ENCODE data around the gene THEMIS2. TPM values are rescaled to one million over a fixed set of nuclear protein-coding genes. Genes with fewer than 3 reads are reported as not detected.

The THEMIS2 gene
- total RNA-seq, 4 donors from 2014 or later = 9.6 to 36.4 (median 24.6) TPM

DNA sequence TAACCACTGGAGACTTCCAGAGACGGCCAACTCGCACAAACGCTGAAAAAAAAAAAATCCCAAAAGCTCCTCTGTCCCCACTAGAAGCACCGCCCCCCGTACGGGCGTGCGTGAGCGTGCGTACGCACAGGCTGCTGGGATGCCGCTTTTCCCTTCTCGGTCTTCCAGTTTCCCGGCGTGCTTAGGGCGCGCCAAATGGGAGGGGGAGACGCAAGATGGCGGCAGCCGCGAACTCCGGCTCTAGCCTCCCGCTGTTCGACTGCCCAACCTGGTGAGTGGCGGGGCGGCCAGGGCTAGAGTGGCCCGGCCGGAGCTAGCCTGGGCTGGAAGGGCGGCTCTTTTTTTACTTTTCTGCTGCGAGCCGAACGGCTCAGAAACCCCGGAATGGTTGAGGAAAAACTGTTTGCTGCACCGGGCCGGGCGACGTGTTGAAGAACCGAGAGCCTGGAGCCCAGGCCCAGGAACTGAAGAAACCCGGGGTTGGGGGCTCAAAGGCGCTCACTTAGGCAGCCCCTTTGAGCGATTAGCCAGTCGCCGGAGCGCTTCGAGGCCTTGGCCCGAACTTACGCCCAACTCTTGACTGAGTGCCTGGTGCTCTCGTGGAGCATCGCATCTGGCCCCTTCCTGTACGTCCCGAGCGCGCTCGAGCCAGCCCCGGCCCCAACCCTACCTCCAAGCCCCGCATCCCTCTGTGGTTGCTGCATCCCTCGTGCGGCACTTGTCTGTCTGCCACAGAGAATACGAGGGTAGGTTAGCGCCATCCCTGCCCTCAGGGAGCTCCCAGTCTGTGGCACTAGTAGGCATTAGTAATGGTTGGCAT, 41.5 kb upstream of the THEMIS2 start, which contains the start of gene PPP1R8:
Gene PPP1R8 (plus strand): TSS at position 162 of the 820 bp plus-strand sequence. CDS start 54 bp downstream, at position 216.
- intact Hi-C loops (cut with DNase I) = loop anchor here (10.0 kb wide), 2 partner anchors 106 to 156 kb away; partner anchors contain the start of genes FAM76A and IFI6

DNA sequence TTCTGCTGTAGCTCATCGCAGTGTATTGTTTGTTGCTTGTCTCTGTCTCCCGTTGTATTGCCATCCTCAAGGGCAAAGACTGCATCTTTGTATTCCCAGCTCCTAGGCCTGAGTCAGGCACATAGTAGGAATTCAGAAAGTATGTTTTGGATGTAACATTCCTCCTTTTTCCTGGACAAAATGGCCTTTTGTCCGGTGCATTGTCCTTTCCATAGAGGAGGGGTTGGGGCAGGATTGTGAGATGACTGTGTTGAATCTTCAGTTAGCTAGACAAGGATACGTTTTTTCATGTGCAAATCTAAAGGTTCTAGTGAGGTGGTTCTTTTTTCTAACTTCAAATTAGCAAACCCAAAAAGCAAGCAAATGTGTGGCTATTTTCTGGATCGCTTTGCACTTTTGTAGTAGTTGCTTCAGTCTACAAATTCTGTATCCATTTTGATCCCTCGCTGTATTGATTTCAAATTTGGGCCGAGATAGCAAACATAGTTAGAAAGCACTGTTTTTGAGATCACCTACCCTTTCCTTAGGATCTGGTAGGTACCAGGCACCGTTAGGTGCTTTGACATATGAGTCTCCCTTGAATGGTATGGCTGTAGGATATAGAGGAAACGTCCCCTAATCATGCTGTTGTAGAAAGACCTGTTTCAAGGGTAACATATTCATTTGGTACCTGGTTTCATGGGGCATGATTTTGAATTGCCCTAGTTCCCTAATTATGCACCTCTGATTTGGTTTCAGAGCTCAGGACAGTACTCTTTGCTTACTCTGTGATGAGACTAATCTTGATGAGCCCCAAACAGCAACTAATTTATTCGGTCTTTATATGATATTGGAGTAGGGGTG, 40.6 kb upstream of the THEMIS2 start:
- DNase-seq (ENCODE audit: extremely low spot score) = no peak
- intact Hi-C loops (cut with DNase I) = loop anchor here (10.0 kb wide), 2 partner anchors 107 to 157 kb away; partner anchors contain the start of genes FAM76A and IFI6
- TF ChIP-seq, protein P1, sequence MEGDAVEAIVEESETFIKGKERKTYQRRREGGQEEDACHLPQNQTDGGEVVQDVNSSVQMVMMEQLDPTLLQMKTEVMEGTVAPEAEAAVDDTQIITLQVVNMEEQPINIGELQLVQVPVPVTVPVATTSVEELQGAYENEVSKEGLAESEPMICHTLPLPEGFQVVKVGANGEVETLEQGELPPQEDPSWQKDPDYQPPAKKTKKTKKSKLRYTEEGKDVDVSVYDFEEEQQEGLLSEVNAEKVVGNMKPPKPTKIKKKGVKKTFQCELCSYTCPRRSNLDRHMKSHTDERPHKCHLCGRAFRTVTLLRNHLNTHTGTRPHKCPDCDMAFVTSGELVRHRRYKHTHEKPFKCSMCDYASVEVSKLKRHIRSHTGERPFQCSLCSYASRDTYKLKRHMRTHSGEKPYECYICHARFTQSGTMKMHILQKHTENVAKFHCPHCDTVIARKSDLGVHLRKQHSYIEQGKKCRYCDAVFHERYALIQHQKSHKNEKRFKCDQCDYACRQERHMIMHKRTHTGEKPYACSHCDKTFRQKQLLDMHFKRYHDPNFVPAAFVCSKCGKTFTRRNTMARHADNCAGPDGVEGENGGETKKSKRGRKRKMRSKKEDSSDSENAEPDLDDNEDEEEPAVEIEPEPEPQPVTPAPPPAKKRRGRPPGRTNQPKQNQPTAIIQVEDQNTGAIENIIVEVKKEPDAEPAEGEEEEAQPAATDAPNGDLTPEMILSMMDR (IDR thresholded peaks at IDR 0.05) = no peak
- TF ChIP-seq EP300 (IDR thresholded peaks at IDR 0.05) (no peak), POLR2A (IDR thresholded peaks at IDR 0.05; ENCODE audit: low read depth) (no peak), POLR2AphosphoS5 (IDR thresholded peaks at IDR 0.05) (no peak)
- H3K27me3 ChIP-seq = no peaks in the 10 kb centered on the region
- H3K4me1 ChIP-seq = peaks cover 15 to 38% (median 25%) of the 10 kb centered on the region in 4 donors
- peaks cover 0 to 30% (median 10%) of the 10 kb centered on the region in 4 donors for H3K36me3 ChIP-seq
- 51% methylated on average over 10 of the region's 10 CpGs for WGBS
- H3K27ac ChIP-seq (replicated peaks in 1 of 4) = peak overlapping the region in 2 of 4 donors; percentile 85 to 92
- no peaks in the 10 kb centered on the region for H3K9me3 ChIP-seq
- H3K4me3 ChIP-seq = peak overlapping the region; percentile 85 to 95 (median 90)

More for the DNA sequence above, 41.5 kb upstream of the THEMIS2 start, which contains the start of gene PPP1R8:
- WGBS = 0% methylated on average over 43 of the region's 60 CpGs
- peak; percentile 96 for DNase-seq (ENCODE audit: extremely low spot score)
- peak within 1 kb of the TSS; percentile 85 to 92 (median 92) for H3K27ac ChIP-seq (replicated peaks in 1 of 4)
- peaks cover 15 to 38% (median 25%) of the 10 kb centered on the region in 4 donors for H3K4me1 ChIP-seq
- no peaks in the 10 kb centered on the region for H3K9me3 ChIP-seq
- H3K36me3 ChIP-seq = peaks cover 0 to 30% (median 9%) of the 10 kb centered on the region in 4 donors
- H3K4me3 ChIP-seq = peak within 1 kb of the TSS; percentile 85 to 95 (median 90)
- TF ChIP-seq POLR2AphosphoS5 (IDR thresholded peaks at IDR 0.05) = peak; percentile 96 to 98
- TF ChIP-seq, protein P1 (IDR thresholded peaks at IDR 0.05) = no peak
- TF ChIP-seq POLR2A (IDR thresholded peaks at IDR 0.05; ENCODE audit: low read depth) = peak; percentile 62
- no peak for TF ChIP-seq EP300 (IDR thresholded peaks at IDR 0.05)
- H3K27me3 ChIP-seq = no peaks in the 10 kb centered on the region

DNA sequence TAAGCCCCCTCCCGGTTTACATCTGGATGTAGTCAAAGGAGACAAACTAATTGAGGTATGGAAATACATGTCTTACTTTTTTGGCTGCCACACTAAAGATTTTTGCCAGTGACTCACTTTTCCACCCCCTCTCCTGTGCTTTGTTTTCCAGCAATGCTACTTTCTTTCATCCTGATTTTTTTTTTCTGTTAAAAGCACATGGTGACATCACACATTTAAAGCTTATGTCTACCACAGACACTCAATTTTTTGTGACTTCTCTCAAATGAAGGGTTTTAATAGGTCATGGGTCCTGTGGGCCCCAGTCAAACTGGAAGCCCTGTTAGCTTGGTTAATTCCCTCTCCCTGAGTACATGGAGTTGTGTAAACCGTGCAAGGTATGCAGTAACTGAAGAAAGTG, 39.6 kb upstream of the THEMIS2 start:
- WGBS = 66% methylated on average over 2 of the region's 2 CpGs

DNA sequence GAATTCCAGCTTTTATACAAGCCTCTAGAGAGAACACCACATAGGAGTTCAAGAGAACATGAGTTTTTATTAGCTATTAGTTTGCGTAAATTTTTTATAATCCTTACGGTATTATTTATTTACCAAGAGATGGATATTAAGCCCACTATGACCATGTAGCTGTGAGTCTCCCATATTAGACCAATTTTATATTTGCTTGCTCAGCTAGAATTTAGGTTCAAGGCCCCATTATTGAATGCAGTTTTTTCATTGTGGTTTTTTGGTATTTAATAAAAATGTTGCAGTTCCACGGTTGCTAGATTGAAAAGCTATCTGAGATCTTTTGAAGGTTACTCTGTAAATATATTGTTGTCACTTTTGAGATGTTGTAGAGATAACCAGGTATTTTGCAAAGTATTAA, 38.9 kb upstream of the THEMIS2 start:
- no peak overlapping the region for H3K4me3 ChIP-seq
- no peak for DNase-seq (ENCODE audit: extremely low spot score)
- WGBS = 93% methylated on average over 3 of the region's 3 CpGs
- intact Hi-C loops (cut with DNase I) = loop anchor here (10.0 kb wide), 2 partner anchors 109 to 159 kb away; partner anchors contain the start of genes FAM76A and IFI6
- peaks cover 15 to 38% (median 25%) of the 10 kb centered on the region in 4 donors for H3K4me1 ChIP-seq
- no peaks in the 10 kb centered on the region for H3K9me3 ChIP-seq
- TF ChIP-seq EP300 (IDR thresholded peaks at IDR 0.05) (no peak), POLR2A (IDR thresholded peaks at IDR 0.05; ENCODE audit: low read depth) (no peak), POLR2AphosphoS5 (IDR thresholded peaks at IDR 0.05) (no peak)
- TF ChIP-seq, protein P1 (IDR thresholded peaks at IDR 0.05) = no peak
- no peak overlapping the region for H3K27ac ChIP-seq (replicated peaks in 1 of 4)
- no peaks in the 10 kb centered on the region for H3K27me3 ChIP-seq
- H3K36me3 ChIP-seq = peaks cover 0 to 39% (median 14%) of the 10 kb centered on the region in 4 donors

More for the DNA sequence above, 39.6 kb upstream of the THEMIS2 start:
- no peak overlapping the region for H3K4me3 ChIP-seq
- intact Hi-C loops (cut with DNase I) = loop anchor here (10.0 kb wide), 2 partner anchors 108 to 158 kb away; partner anchors contain the start of genes FAM76A and IFI6
- no peak for DNase-seq (ENCODE audit: extremely low spot score)
- no peak overlapping the region for H3K27ac ChIP-seq (replicated peaks in 1 of 4)
- TF ChIP-seq, protein P1 (IDR thresholded peaks at IDR 0.05) = no peak
- TF ChIP-seq EP300 (IDR thresholded peaks at IDR 0.05) = no peak
- no peak for TF ChIP-seq POLR2A (IDR thresholded peaks at IDR 0.05; ENCODE audit: low read depth)
- H3K36me3 ChIP-seq = peaks cover 0 to 33% (median 14%) of the 10 kb centered on the region in 4 donors
- peaks cover 15 to 38% (median 25%) of the 10 kb centered on the region in 4 donors for H3K4me1 ChIP-seq
- H3K27me3 ChIP-seq = no peaks in the 10 kb centered on the region
- no peaks in the 10 kb centered on the region for H3K9me3 ChIP-seq

Measured in esophagus muscularis mucosa (tissue), 4 donors.